Measurements from ENCODE around the gene CLCN5. TPM values are rescaled to one million over a fixed set of nuclear protein-coding genes. Genes with fewer than 3 reads are reported as not detected.
A peak's percentile ranks its signal among the peaks of the same experiment; 100 is the strongest.

Gene CLCN5
- polyA plus RNA-seq, 2 of the 4 experiments (the other 2 are of a cell fraction): 2.6 to 5.2 TPM

GRCh38 chrX:50082741-50083140 is 160.3 kb downstream of the CLCN5 start:
- peak; percentile 46 for FAIRE-seq
- no peak for ATAC-seq
- ChIA-PET CTCF (interaction anchor here (0.7 to 0.8 kb wide), 2 partner anchors 167 to 198 kb away, joined by 3 read pairs; no protein-coding TSS in a partner anchor), POLR2A (no interaction called here)
- TF ChIP-seq HMGXB4 (CRISPR knock-in tag; IDR thresholded peaks at IDR 0.05; ENCODE audit: borderline replicate concordance) (no peak), CTCF (IDR thresholded peaks at IDR 0.05) (no peak), HDAC2 (IDR thresholded peaks at IDR 0.05) (no peak), NPAS2 (CRISPR knock-in tag; IDR thresholded peaks at IDR 0.05; ENCODE audit: borderline replicate concordance) (no peak), CHD2 (IDR thresholded peaks at IDR 0.05; ENCODE audit: low read length, partially characterized antibody) (no peak), POLR2AphosphoS2 (conservative IDR thresholded peaks at IDR 0.05; ENCODE audit: low read length) (no peak), CHD4 (IDR thresholded peaks at IDR 0.05; ENCODE audit: borderline replicate concordance) (no peak), FOSB (CRISPR knock-in tag; IDR thresholded peaks at IDR 0.05) (no peak), MAFK (IDR thresholded peaks at IDR 0.05; ENCODE audit: partially characterized antibody) (no peak), RCOR1 (IDR thresholded peaks at IDR 0.05; ENCODE audit: low read depth, low read length) (no peak), KDM1A (IDR thresholded peaks at IDR 0.05; ENCODE audit: low read depth) (no peak), CBX2 (IDR thresholded peaks at IDR 0.05; ENCODE audit: borderline replicate concordance, low read depth) (no peak), JUN (IDR thresholded peaks at IDR 0.05) (no peak), ZC3H11A (IDR thresholded peaks at IDR 0.05) (no peak), ZSCAN20 (CRISPR knock-in tag; IDR thresholded peaks at IDR 0.05) (no peak), ZFP36 (IDR thresholded peaks at IDR 0.05; ENCODE audit: borderline replicate concordance, partially characterized antibody) (no peak), NFE2L2 (conservative IDR thresholded peaks at IDR 0.05; ENCODE audit: low read length) (no peak), FOXS1 (CRISPR knock-in tag; IDR thresholded peaks at IDR 0.05) (no peak), RNF2 (IDR thresholded peaks at IDR 0.05; ENCODE audit: borderline replicate concordance, low read depth) (no peak), EHMT2 (IDR thresholded peaks at IDR 0.05; ENCODE audit: low read depth) (no peak)
- no peak overlapping the region for H3K4me2 ChIP-seq
- no peaks in the 10 kb centered on the region for H3K9me3 ChIP-seq
- no peak overlapping the region for H3K27ac ChIP-seq
- 0 out of 3 replicates have a peak, but pooled peaks cover 3% of the 10 kb centered on the region for H3K4me1 ChIP-seq
- no peak for DNase-seq (ENCODE audit: low read depth in 1 of 2, low spot score in 1 of 2)
- 62% methylated on average over 2 of the region's 2 CpGs for WGBS (ENCODE audit: missing lambda C conversion rate)
- no peak overlapping the region for H3K4me3 ChIP-seq

GRCh38 chrX:50088645-50089044 is 166.2 kb downstream of the CLCN5 start:
- 29% methylated on average over 2 of the region's 3 CpGs for WGBS (ENCODE audit: missing lambda C conversion rate)
- Histone ChIP-seq H3K4me3 (no peak overlapping the region), H3K9me3 (no peaks in the 10 kb centered on the region), H3K27ac (no peak overlapping the region), H3K4me2 (no peak overlapping the region), H3K4me1 (no peaks in the 10 kb centered on the region)
- ATAC-seq (no peak), FAIRE-seq (no peak), DNase-seq (ENCODE audit: low read depth in 1 of 2, low spot score in 1 of 2) (no peak)
- TF ChIP-seq E2F6 (IDR thresholded peaks at IDR 0.05; ENCODE audit: borderline replicate concordance, low read depth): no peak
- no peak for TF ChIP-seq NR3C1 (IDR thresholded peaks at IDR 0.05)
- TF ChIP-seq ZSCAN20 (CRISPR knock-in tag; IDR thresholded peaks at IDR 0.05): no peak
- no peak for TF ChIP-seq HOXB5 (CRISPR knock-in tag; IDR thresholded peaks at IDR 0.05)
- no peak for TF ChIP-seq SREBF2 (IDR thresholded peaks at IDR 0.05)
- no peak for TF ChIP-seq BHLHE40 (IDR thresholded peaks at IDR 0.05; ENCODE audit: low read depth, low read length)
- TF ChIP-seq KDM1A (IDR thresholded peaks at IDR 0.05; ENCODE audit: low read depth): no peak
- TF ChIP-seq HOXA7 (CRISPR knock-in tag; IDR thresholded peaks at IDR 0.05): no peak
- TF ChIP-seq SMC3 (IDR thresholded peaks at IDR 0.05): no peak
- no peak for TF ChIP-seq EP300 (IDR thresholded peaks at IDR 0.05)
- no peak for TF ChIP-seq HEYL (CRISPR knock-in tag; IDR thresholded peaks at IDR 0.05)
- no peak for TF ChIP-seq CHD4 (IDR thresholded peaks at IDR 0.05; ENCODE audit: borderline replicate concordance)
- TF ChIP-seq FOSL2 (IDR thresholded peaks at IDR 0.05): no peak
- no peak for TF ChIP-seq FOSL2 (CRISPR knock-in tag; IDR thresholded peaks at IDR 0.05)
- TF ChIP-seq GATA3 (IDR thresholded peaks at IDR 0.05; ENCODE audit: borderline replicate concordance): no peak
- no peak for TF ChIP-seq ZFP36 (IDR thresholded peaks at IDR 0.05; ENCODE audit: borderline replicate concordance, partially characterized antibody)
- no peak for TF ChIP-seq RAD21 (conservative IDR thresholded peaks at IDR 0.05 in 1 of 2, IDR thresholded peaks at IDR 0.05 in 1 of 2)
- ChIA-PET POLR2A (no interaction called here), CTCF (no interaction called here)

All from A549 (cell line).